Keratinocyte (primary cell): Measurements from ENCODE around the gene GYG1.

Source experiments
- EZH2 ChIP-seq: IDR thresholded peaks from one replicate; pipeline ENCODE4 v1.6.1; 2012; ENCODE audit warnings: inconsistent platforms, mild to moderate bottlenecking, low read length, moderate library complexity
- TF ChIP-seq, protein P1 (sequence below), 3 experiments: IDR thresholded peaks in 1 of 3; conservative IDR thresholded peaks in 1 of 3; optimal IDR thresholded peaks in 1 of 3; 2 replicates in 2 of 3; 3 replicates in 1 of 3; pipeline versions ENCODE3 to v1.5.1; 2011; ENCODE audit warnings: low read length in 3 of 3, mild to moderate bottlenecking in 3 of 3, moderate library complexity in 2 of 3, control low read depth in 1 of 3, inconsistent platforms in 1 of 3; ENCODE audit not compliant: insufficient read depth in 2 of 3; ENCODE audit errors: extremely low read depth in 1 of 3

- TF ChIP-seq, protein P1, sequence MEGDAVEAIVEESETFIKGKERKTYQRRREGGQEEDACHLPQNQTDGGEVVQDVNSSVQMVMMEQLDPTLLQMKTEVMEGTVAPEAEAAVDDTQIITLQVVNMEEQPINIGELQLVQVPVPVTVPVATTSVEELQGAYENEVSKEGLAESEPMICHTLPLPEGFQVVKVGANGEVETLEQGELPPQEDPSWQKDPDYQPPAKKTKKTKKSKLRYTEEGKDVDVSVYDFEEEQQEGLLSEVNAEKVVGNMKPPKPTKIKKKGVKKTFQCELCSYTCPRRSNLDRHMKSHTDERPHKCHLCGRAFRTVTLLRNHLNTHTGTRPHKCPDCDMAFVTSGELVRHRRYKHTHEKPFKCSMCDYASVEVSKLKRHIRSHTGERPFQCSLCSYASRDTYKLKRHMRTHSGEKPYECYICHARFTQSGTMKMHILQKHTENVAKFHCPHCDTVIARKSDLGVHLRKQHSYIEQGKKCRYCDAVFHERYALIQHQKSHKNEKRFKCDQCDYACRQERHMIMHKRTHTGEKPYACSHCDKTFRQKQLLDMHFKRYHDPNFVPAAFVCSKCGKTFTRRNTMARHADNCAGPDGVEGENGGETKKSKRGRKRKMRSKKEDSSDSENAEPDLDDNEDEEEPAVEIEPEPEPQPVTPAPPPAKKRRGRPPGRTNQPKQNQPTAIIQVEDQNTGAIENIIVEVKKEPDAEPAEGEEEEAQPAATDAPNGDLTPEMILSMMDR (optimal IDR thresholded peaks at IDR 0.05 in 1 of 3, IDR thresholded peaks at IDR 0.05 in 1 of 3, conservative IDR thresholded peaks at IDR 0.05 in 1 of 3; ENCODE audit: extremely low read depth in 1 of 3, insufficient read depth in 2 of 3, low read length in 3 of 3): no peak
- no peak for TF ChIP-seq EZH2
Measured at GRCh38 chr3:149067883-149068282, 76.5 kb downstream of the GYG1 start.
